Suppressor macrophage treated with lipopolysaccharide for 4 hours (primary cell): ENCODE results near the gene POU2F3.

Experiments used
- DNase-seq: peaks from one replicate; pipeline ENCODE4 v3.0.0-alpha.2; 2020

The POU2F3 gene

GRCh38 chr11:120326228-120326627, 86.3 kb downstream of the POU2F3 start:
- DNase-seq = no peak

- peak; percentile 58 for DNase-seq
Observed at GRCh38 chr11:120326845-120327281, 86.9 kb downstream of the POU2F3 start.

- DNase-seq = no peak
Observed at GRCh38 chr11:120327311-120327710, 87.4 kb downstream of the POU2F3 start.

- no peak for DNase-seq
Observed at GRCh38 chr11:120329556-120329955, 89.6 kb downstream of the POU2F3 start.

- DNase-seq = no peak
Observed at GRCh38 chr11:120330045-120330444, 90.1 kb downstream of the POU2F3 start.

GRCh38 chr11:120331301-120331996, 91.5 kb downstream of the POU2F3 start:
- no peak for DNase-seq

- DNase-seq = no peak
Observed at GRCh38 chr11:120332822-120333716, 93.1 kb downstream of the POU2F3 start.

GRCh38 chr11:120333801-120334200, 93.9 kb downstream of the POU2F3 start:
- DNase-seq = no peak

GRCh38 chr11:120334332-120334731, 94.4 kb downstream of the POU2F3 start:
- DNase-seq = no peak

GRCh38 chr11:120334894-120335462, 95.0 kb downstream of the POU2F3 start:
- DNase-seq = peak; percentile 83

GRCh38 chr11:120335556-120335907, 95.6 kb downstream of the POU2F3 start:
- DNase-seq = no peak

- DNase-seq = peak; percentile 92
Observed at GRCh38 chr11:120335908-120336640, 96.1 kb downstream of the POU2F3 start, which contains the start of gene ARHGEF12. ARHGEF12 (plus strand) TSS chr11:120336413; CDS start chr11:120337244, 831 bp downstream.

- DNase-seq = no peak
Observed at GRCh38 chr11:120336641-120337354, 96.9 kb downstream of the POU2F3 start.

- DNase-seq = no peak
Observed at GRCh38 chr11:120337355-120338106, 97.6 kb downstream of the POU2F3 start.

GRCh38 chr11:120338107-120338933, 98.4 kb downstream of the POU2F3 start:
- DNase-seq = no peak

GRCh38 chr11:120339394-120339890, 99.5 kb downstream of the POU2F3 start:
- no peak for DNase-seq

- no peak for DNase-seq
Observed at GRCh38 chr11:120340529-120340928, 100.6 kb downstream of the POU2F3 start.

- no peak for DNase-seq
Observed at GRCh38 chr11:120342226-120342625, 102.3 kb downstream of the POU2F3 start.

- no peak for DNase-seq
Observed at GRCh38 chr11:120342678-120343077, 102.7 kb downstream of the POU2F3 start.

GRCh38 chr11:120343429-120343828, 103.5 kb downstream of the POU2F3 start:
- DNase-seq = peak; percentile 56
